ENCODE results near the gene MCIDAS. TPM values are rescaled to one million over a fixed set of nuclear protein-coding genes. Genes with fewer than 3 reads are reported as not detected.
A peak's percentile ranks its signal among the peaks of the same experiment; 100 is the strongest.

The MCIDAS gene
- total and polyA plus RNA-seq, 2 of the 8 experiments (the other 6 are each of a cell fraction or from before 2014, with no cell fraction given): 0.15 TPM; not detected in 1

- TF ChIP-seq E2F6 (IDR thresholded peaks at IDR 0.05) (peak; percentile 81), PHF8 (conservative IDR thresholded peaks at IDR 0.05; ENCODE audit: low read depth, low read length) (peak; percentile 37; the same call in 1 of the 2 replicates), MAX (IDR thresholded peaks at IDR 0.05) (peak; percentile 90), USF2 (IDR thresholded peaks at IDR 0.05; ENCODE audit: low read length) (peak; percentile 58), CTCF (IDR thresholded peaks at IDR 0.05; ENCODE audit: control extremely low read depth in 1 of 3, insufficient read depth in 1 of 3, low read depth in 1 of 3, low read length in 3 of 3) (peak; percentile 34 to 55 (median 45)), EZH2 (IDR thresholded peaks at IDR 0.05; ENCODE audit: low read depth, low read length, severe bottlenecking) (peak; percentile 86), ATF3 (IDR thresholded peaks at IDR 0.05; ENCODE audit: insufficient read depth, low read depth, low read length) (0 out of 2 replicates have a peak, but pooled peaks have one; percentile 7), GABPA (IDR thresholded peaks at IDR 0.05; ENCODE audit: borderline replicate concordance, insufficient read depth, low read length) (peak; percentile 77), CTBP2 (IDR thresholded peaks at IDR 0.05; ENCODE audit: borderline replicate concordance, insufficient read depth, insufficient read length, low read length) (peak; percentile 95), RBBP5 (IDR thresholded peaks at IDR 0.05; ENCODE audit: borderline replicate concordance, low read depth, low read length) (peak; percentile 84), TBP (IDR thresholded peaks at IDR 0.05; ENCODE audit: low read depth, low read length) (peak; percentile 27; the same call in 1 of the 2 replicates), SUZ12 (IDR thresholded peaks at IDR 0.05; ENCODE audit: low read length) (peak; percentile 88), JUND (IDR thresholded peaks at IDR 0.05; ENCODE audit: low read length) (no peak), EP300 (IDR thresholded peaks at IDR 0.05; ENCODE audit: borderline replicate concordance in 1 of 2, low read depth in 2 of 2, low read length in 2 of 2) (no peak), BACH1 (IDR thresholded peaks at IDR 0.05; ENCODE audit: low read length) (no peak), CREB1 (IDR thresholded peaks at IDR 0.05) (no peak), ASH2L (IDR thresholded peaks at IDR 0.05; ENCODE audit: low read length) (peak; percentile 80)
Measured at GRCh38 chr5:55220433-55221185, 6.5 kb downstream of the MCIDAS start (continued).

All from H1 (cell line).